ENCODE results near the gene ASB13.

- TF ChIP-seq CTCF (IDR thresholded peaks at IDR 0.05) (no peak), EZH2 (IDR thresholded peaks at IDR 0.05; ENCODE audit: borderline replicate concordance, insufficient read depth, low read depth, low read length, poor library complexity, severe bottlenecking) (no peak)
These were observed 76.5 kb downstream of the ASB13 start for GRCh38 chr10:5589661-5590511.
